SK-N-MC (cell line): ENCODE data around the gene FHIT.

ENCODE experiments used
- DNase-seq: peaks from one replicate; pipeline ENCODE4 v3.0.0-alpha.2; 2011; ENCODE audit warnings: low read depth, low spot score
- H3K27ac ChIP-seq: fragments of 200-600 bp; sonication (generic); 2 replicates; pipeline ENCODE4 v1.5.1; 2016; ENCODE audit warnings: mixed run types
- H3K36me3 ChIP-seq: fragments of 200-600 bp; sonication (generic); 2 replicates; pipeline ENCODE4 v1.6.1; 2017; ENCODE audit warnings: antibody characterized with exemption, low read length, mixed read lengths; ENCODE audit not compliant: insufficient read depth
- H3K4me3 ChIP-seq: fragments of 200-600 bp; sonication (generic); 2 replicates; pipeline ENCODE4 v1.5.1; 2016
- H3K9ac ChIP-seq: fragments of 200-600 bp; sonication (generic); 2 replicates; pipeline ENCODE4 v1.8.0; 2017; ENCODE audit warnings: mixed run types, mixed read lengths; ENCODE audit not compliant: insufficient read length
- H3K9me3 ChIP-seq: fragments of 200-600 bp; sonication (generic); 2 replicates; pipeline ENCODE4 v1.6.1; 2017; ENCODE audit warnings: low read depth, mild to moderate bottlenecking, antibody characterized with exemption, low read length, moderate library complexity, mixed read lengths
- EZH2 ChIP-seq: fragments of 200-600 bp; sonication (generic); IDR thresholded peaks from one replicate; pipeline ENCODE4 v1.6.1; 2017; ENCODE audit warnings: antibody characterized with exemption
- FOXP2 ChIP-seq: optimal IDR thresholded peaks from 2 replicates; pipeline ENCODE3; 2011; ENCODE audit warnings: mild to moderate bottlenecking, moderate library complexity; ENCODE audit not compliant: insufficient read depth; ENCODE audit errors: extremely low read length, control extremely low read depth
- POLR2AphosphoS5 ChIP-seq: IDR thresholded peaks from 2 replicates; pipeline ENCODE4 v1.6.1; 2012; ENCODE audit warnings: mild to moderate bottlenecking, low read depth, low read length, borderline replicate concordance

The FHIT gene

DNA sequence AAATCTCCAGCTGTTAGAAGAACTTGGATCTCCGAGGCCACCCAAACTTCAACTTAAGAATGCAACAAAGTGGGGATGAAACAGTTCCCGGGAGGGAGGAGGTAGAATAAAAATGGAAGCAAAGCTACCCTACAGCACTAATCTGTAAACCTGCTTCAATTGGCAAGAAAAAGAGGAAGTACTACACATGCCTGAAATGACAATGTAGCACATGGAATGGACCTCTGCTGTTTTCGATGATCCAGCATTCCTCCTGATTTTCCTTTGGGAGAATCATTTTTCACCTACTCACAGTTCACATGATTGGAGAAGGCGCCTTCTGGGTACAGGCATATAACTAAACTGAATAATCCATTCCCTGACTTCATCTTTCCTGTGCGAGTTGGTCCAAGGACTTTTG lies 1081.5 kb downstream of the FHIT start:
- no peak for TF ChIP-seq EZH2
- TF ChIP-seq POLR2AphosphoS5: no peak
- TF ChIP-seq FOXP2: no peak
- H3K36me3 ChIP-seq: no peaks in the 10 kb centered on the region
- H3K9ac ChIP-seq: no peak overlapping the region
- H3K9me3 ChIP-seq: no peaks in the 10 kb centered on the region
- H3K4me3 ChIP-seq: no peak overlapping the region
- DNase-seq: no peak
- H3K27ac ChIP-seq: no peak overlapping the region

DNA sequence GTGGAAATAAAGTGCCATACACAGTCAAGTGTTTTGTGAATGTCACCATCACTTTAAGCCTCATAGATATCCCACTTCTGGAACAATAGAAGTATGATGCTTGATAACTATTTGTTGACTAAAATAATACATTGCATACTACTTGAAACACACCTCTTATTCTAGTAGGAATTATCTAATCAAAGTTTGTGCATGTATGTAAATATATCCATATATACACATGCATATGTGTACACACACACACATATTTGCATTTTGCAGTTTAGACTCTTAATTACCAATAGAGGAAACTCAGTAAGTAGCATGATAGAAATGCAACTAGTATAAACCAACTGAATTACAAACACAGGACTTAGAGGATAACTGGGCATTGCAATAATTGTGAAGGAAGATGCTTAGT lies 1084.1 kb downstream of the FHIT start:
- H3K4me3 ChIP-seq: no peak overlapping the region
- H3K9ac ChIP-seq: no peak overlapping the region
- no peak for DNase-seq
- no peak overlapping the region for H3K27ac ChIP-seq
- H3K9me3 ChIP-seq: no peaks in the 10 kb centered on the region
- no peaks in the 10 kb centered on the region for H3K36me3 ChIP-seq
- no peak for TF ChIP-seq EZH2

DNA sequence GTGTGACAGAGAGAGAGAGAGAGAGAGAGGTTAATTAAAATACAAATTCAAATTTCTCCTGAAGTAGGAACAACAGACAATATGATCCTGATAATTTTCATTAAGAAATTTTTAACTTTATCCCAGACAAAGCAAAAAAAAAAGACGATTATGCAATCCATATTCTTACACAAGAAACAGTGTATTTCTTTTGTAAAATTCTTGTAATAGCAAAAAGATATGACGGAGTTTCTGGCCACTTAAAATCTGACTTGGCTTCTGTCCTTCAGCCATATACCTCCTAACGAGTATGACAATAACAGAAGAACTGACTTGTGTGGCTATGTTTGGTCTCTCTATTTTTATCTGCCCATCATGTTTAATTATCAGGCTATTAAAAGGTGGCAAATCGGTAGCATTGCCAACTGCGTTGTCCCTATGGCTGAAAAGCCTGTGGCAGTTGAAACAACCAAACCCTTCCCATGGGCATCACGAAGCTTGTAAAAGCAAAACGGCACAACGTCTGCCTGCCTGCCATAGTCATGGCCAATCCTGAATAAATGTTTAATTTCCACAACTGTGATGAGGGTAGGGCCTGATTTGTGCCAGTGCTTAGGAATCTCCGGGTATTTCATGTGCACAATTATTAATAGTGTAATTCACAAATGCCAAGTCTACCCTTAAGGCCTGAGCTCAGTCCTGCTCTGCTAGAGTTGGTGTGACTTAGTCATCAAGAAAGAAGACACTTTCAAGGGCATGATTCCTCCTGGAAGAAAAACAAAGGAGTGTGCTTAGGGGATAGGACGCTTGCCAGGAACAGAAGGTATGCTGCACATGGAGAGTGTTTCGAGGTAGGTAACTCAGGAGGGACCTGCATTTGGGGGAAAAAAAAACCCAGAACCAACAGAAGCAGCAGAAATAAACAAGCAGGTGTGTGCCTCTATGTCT lies 1090.2 kb downstream of the FHIT start:
- H3K9ac ChIP-seq: no peak overlapping the region
- no peaks in the 10 kb centered on the region for H3K9me3 ChIP-seq
- no peak for DNase-seq

DNA sequence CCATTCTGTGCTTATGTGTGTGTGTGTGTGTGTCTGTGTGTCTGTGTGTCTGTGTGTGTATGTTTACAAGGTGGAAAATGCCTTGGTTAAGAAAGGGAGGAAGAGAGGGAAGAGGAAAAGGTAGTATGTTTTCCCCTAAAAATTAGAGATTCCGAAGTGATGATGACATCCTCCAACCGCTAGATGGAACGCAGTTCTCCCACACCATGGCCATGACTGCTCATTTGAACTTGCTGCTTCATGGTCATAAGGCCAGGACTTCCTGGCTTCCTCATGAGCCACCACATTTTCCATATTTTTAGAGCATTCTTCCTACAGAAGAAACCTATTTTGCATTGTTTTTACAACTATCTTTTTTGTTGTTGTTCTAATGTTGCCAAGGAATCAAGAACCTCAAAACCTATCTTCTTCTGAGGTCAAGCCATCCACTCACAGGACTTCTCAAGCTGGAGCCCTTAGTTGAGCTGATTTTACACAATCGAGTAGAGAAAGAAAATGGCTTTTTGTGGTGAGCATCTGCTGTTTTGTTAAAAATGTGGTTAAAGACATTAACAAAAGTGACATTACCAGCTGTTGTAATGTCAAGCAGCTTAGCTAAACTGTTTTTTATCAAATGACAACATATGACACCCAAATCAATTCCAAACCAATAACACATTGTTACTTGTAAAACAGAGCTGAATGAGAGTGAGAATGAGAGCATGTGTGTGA lies 1091.0 kb downstream of the FHIT start:
- Histone ChIP-seq H3K4me3 (no peak overlapping the region), H3K9me3 (no peaks in the 10 kb centered on the region), H3K27ac (no peak overlapping the region), H3K36me3 (no peaks in the 10 kb centered on the region), H3K9ac (no peak overlapping the region)
- DNase-seq: no peak
- no peak for TF ChIP-seq FOXP2

More for the DNA sequence above, 1090.2 kb downstream of the FHIT start:
- Histone ChIP-seq H3K36me3 (no peaks in the 10 kb centered on the region), H3K4me3 (no peak overlapping the region), H3K27ac (no peak overlapping the region)
- TF ChIP-seq POLR2AphosphoS5 (no peak), EZH2 (no peak), FOXP2 (no peak)

DNA sequence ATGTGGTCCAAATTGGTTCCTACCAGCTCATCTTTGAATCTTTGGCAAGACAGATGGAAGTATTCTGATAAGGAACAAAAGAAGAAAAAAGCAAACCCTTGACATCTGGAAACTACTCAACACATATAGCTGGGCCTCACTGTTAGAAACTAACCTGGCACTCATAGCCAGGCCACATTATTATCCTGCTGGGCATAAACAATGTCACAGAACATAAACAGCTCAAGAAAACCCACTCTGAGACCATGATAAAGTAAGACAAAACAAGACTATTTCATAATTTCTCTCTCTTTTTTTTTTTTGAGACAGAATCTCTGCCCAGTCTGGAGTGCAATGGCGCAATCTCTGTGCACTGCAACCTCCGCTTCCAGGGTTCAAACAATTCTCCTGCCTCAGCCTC lies 1093.2 kb downstream of the FHIT start:
- no peak for DNase-seq
- no peaks in the 10 kb centered on the region for H3K9me3 ChIP-seq
- no peak overlapping the region for H3K9ac ChIP-seq
- TF ChIP-seq FOXP2 (no peak), POLR2AphosphoS5 (no peak), EZH2 (no peak)
- H3K27ac ChIP-seq: no peak overlapping the region
- no peak overlapping the region for H3K4me3 ChIP-seq
- H3K36me3 ChIP-seq: no peaks in the 10 kb centered on the region

DNA sequence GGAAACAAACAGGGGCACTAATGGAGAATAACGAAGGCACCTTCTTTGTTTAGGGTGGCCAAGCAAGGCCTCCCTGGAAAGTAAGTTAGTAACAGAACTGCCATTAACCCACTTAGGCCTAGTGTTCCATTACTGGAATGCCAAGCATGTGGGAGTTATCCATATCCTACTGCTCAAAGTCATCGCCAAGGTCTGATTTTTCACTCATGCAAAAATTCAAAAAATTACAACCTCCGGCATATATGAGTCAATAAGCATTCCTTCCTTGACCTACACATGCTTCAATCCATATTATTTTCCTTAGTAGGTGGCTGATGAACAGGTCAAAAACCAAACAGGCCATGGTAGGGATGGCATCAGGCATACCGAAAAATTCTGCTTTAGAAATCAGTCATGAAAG lies 1097.2 kb downstream of the FHIT start:
- no peak for TF ChIP-seq POLR2AphosphoS5
- no peak for TF ChIP-seq FOXP2
- no peak for TF ChIP-seq EZH2
- H3K36me3 ChIP-seq: no peaks in the 10 kb centered on the region
- H3K4me3 ChIP-seq: no peak overlapping the region
- H3K9me3 ChIP-seq: no peaks in the 10 kb centered on the region
- H3K9ac ChIP-seq: no peak overlapping the region
- H3K27ac ChIP-seq: no peak overlapping the region
- DNase-seq: no peak

DNA sequence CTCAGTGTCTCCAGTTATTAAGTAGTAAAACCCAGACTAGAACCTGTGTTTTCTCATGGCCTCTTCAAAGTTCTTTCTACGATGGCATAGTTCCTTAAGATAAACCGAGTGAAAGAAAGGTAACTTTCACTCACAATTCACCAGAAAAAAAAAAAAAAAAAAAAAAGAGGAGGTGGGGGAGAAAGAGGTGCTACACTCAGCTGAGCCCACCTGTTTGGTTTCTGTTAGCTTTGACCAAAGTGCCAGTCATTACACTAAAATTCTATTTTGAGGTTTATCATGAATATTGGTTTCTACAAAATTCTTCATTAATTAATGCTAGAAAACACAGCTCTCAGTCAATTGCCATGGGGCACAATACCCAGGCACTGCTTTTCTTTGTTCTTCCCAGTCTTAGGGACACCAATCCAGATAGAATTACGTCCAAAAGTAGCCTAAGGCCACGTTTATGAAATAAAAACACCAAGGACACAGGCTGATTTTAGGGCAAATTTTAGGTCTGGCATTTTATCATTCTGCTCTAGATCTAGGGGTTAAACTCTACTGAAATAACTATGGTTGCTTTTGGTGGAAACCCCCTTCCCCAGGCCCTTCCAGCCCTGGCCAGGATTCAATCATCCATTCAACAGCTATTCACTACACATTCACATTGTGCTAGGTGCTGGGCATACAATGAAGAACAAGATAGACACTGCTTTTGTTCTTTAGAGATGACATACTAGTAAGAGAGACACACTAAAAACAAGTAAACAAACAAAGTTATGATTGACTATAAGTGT lies 1097.8 kb downstream of the FHIT start:
- H3K36me3 ChIP-seq: no peaks in the 10 kb centered on the region

DNA sequence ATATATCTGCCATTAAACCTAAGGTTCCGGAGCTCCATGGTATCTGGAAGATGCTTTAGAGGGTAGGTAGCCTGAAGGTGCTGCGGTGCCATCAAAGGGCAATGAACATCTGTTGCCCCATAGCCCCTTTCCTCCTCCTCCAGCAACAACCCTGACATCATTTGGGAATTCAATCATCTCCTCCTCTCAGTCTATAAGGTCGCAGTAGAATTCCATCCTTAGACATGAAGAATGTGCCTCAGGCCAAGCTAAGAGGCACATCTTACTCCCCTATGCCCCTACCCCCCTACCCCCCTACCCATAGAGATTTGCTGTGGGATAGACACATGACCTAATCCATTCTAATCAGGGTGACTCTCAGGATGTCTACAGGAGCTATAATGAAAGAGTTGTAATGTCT lies 1101.8 kb downstream of the FHIT start:
- no peak overlapping the region for H3K4me3 ChIP-seq
- no peak overlapping the region for H3K27ac ChIP-seq
- no peaks in the 10 kb centered on the region for H3K9me3 ChIP-seq
- DNase-seq: no peak
- no peak for TF ChIP-seq FOXP2
- no peak for TF ChIP-seq EZH2
- TF ChIP-seq POLR2AphosphoS5: no peak
- H3K9ac ChIP-seq: no peak overlapping the region
- H3K36me3 ChIP-seq: no peaks in the 10 kb centered on the region

More for the DNA sequence above, 1097.8 kb downstream of the FHIT start:
- H3K4me3 ChIP-seq: no peak overlapping the region
- no peak overlapping the region for H3K9ac ChIP-seq
- no peak overlapping the region for H3K27ac ChIP-seq
- no peak for DNase-seq
- no peaks in the 10 kb centered on the region for H3K9me3 ChIP-seq
- TF ChIP-seq EZH2 (no peak), POLR2AphosphoS5 (no peak), FOXP2 (no peak)
